A172 (cell line): ENCODE data around the gene SWSAP1. TPM values are rescaled to one million over a fixed set of nuclear protein-coding genes. Genes with fewer than 3 reads are reported as not detected.

Experiments used
- DNase-seq: peaks from one replicate; pipeline ENCODE4 v3.0.0-alpha.2; 2015; ENCODE audit warnings: low spot score
- total RNA-seq: library from RNA; depleted of rRNA; stranded (reverse); fragments of >200 nt; shearing (Covaris generic); gene quantifications from 2 replicates; pipeline ENCODE4 v1.2.3, GENCODE V29; 2014

SWSAP1 gene
- total RNA-seq, 1 experiment from 2014 or later: 1.6 TPM

DNA sequence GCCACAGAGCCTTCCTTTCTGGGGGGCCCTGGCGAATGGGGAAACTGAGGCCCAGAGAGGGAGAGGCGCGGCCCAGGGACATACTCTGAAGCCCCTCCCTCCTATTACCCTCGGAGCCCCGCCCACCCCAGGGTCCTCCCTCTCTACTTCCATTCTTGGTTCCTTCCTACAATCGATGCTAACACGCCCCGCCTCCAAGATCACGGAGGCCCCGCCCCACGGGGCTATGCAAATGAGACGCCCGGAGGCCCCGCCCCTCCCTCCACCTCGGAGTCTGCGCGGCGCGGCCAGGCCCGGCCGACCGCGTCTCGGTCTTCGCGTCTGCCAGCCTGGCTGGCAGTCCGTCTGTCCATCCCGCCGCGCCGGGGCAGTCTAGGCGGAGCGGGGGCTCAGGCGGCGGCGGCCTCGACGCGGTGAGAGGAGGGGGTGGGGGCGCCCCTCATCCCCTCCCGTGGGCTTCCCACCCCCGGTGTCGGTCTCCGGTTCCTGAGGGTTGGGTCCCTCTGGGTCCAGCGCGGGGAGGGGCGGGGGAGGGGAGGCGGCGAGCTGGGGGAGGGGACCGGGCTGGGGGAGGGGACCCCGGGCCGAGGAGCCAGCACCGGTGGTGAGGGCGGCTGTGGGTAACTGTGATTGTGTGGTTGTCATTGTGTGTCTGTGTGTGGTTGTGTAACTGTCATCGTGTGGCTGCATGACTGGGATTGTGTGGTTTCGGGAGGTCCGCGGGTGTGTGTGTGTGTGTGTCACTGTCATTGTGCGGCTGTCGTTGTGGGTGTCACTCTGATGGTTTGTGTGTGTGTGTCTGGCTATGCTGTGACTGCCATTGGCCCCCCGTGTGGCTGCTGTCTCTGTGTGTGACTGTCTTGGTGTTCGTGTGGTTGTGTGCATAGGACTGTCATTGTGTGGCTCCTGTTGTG is 19.0 kb upstream of the SWSAP1 start, which contains the start of gene PLPPR2:
TSS of gene PLPPR2 (plus strand) at position 273 of the 914 bp plus-strand sequence. CDS start 2,242 bp downstream, outside the sequence.
- peak; percentile 77 for DNase-seq

DNA sequence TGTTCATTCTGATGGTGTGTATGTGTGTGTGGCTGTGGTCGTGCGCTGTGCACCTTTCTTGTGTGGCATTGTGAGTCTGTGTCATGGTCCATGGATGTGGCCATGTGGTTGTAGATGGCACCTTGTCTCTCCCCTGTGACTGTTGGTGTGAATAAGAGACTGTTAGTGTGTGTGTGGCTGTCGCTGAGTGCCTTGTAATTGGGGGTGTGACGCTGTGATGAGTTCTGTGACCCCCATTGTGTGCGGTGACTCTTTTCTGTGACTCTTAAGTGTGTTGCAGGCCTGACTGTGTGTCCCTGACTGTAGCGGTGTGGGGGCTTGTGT is 18.4 kb upstream of the SWSAP1 start:
- DNase-seq: no peak

DNA sequence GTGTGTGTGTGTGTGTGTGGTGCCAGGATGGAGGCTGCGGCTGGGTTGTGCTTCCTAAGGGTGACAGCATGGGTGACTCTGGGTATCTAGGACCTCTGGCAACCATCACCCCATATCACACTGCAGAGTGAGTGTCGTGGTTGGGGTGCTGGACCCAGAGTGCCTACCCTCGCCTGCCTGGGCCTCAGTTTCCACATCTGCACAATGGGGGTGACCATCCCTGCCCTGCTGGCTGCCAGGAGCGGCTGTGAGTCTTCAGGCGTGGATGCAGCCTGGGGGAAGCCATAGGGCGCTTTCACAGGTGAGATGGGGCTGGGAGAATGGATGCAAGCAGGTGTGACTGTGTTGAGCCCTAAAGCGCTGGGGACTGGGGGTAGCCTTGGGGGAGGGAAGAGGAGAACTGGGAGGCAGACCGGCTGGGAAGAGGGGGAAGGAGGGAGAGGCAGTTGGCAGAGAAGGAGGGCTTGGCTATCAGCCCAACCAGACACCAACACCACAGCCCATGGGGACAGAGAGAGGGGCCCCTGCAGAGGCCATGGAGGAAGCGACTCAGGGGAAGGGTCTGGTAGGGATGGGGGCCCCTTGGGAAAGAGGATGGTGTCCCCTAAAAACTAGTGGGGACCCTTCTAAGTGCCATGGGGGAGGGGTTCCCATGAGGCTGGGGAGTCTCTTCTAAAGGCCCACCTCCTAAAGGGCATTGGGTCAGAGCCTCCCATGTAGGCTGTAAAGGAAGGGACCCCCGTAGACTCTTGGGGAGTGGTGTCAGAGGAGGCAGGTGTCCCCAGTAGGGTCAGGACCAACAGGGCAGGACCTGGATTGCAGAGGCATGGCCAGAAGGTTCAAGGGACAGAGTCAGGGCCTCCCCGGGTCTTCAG is 17.6 kb upstream of the SWSAP1 start:
- no peak for DNase-seq

DNA sequence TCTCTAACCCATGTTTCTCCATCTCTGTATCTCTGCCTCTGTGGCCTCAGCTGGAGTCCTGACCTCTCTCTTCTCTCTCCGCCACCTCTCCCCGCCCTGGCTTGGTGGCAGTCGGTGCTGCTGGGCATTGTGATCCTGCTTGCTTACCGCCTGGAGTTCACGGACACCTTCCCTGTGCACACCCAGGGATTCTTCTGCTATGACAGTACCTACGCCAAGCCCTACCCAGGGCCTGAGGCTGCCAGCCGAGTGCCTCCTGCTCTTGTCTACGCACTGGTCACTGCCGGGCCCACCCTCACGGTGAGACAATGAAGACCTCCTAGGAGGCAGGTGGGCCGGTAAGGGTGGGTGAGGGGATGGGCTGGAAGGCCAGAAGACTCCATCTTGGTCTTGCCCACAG is 15.0 kb upstream of the SWSAP1 start:
- no peak for DNase-seq

DNA sequence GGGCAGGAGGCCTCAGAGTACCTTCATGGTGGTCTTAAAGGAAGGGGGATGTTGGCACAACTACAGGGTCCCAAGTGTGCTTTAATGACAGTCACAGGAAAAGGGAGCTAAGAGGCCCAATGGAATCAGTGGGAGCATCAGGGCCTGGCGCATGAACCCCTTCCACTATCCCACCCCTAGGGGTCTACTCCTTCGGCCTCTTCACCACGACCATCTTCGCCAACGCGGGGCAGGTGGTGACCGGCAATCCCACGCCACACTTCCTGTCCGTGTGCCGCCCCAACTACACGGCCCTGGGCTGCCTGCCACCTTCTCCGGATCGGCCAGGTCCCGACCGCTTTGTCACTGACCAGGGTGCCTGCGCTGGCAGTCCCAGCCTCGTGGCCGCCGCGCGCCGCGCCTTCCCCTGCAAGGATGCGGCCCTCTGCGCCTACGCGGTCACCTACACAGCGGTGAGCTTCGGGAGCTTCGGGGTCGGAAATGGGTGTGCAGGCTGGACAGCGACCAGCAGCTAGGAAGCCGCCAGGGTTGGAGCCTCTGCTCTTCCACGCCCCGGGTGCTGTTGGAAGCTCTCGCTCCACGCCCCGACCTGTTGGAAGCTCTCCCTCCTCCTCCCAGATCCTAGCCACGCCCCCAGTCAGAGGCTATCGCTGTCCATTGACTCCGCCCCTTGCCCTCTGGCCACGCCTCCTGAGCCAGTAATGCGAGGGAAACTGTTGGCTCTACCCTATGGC is 13.3 kb upstream of the SWSAP1 start:
- DNase-seq: no peak

DNA sequence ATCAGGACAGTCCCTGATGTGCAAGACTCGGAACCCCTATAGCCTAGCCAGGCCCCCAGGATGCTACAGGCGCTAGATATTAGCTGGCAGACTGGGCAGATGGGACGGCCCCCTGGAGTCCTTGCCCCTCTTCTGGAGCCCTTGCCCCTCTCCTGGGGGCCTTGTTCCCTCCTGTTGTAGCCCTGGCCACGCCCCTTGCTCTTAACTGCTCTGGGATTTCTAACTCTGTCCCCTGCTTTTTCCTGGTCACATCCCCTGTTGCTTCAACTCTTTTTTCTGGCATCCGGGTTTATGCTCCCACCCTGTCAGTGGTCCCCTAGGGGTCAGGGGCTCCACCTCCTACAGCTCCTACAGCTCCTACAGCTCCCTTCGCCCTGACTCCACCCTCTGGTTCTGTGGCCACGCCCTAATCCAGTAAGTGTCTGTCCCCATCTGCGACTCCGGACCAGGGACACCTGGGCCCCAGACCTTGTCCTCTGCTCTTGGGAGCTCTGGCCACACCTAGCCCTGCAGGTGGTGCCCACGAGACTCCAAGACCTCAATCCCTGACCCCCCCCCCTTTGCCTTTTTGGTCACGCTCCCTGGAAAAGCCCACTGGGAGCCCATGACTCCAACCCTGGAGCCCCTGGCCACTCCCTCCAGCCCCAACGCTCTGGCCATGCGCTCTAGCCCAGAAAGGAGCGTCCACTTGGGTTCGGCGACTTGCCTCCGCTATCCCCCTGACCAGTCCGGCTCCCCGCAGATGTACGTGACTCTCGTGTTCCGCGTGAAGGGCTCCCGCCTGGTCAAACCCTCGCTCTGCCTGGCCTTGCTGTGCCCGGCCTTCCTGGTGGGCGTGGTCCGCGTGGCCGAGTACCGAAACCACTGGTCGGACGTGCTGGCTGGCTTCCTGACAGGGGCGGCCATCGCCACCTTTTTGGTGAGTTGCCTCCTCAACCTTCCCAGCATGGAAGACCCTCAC is 12.4 kb upstream of the SWSAP1 start:
- no peak for DNase-seq

DNA sequence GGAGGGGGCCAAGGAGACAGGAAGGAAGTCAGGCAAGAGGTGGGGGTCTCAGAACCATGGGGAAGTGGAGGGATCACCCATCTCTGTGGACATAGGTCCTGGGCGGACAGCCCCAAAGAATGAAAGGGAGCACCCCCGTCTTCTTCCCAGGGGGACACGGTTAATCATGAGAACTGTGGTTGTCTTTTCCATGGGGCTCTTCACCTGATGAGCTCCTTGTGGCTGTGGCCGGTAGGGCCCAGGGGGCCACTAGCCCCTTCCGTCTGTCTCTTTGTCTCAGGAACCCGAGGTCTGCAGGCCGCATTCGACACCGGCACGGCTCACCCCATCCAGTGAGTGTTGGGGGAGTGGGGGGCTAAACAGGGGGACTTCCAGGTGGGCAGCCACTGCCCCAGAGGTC is 10.6 kb upstream of the SWSAP1 start:
- no peak for DNase-seq

DNA sequence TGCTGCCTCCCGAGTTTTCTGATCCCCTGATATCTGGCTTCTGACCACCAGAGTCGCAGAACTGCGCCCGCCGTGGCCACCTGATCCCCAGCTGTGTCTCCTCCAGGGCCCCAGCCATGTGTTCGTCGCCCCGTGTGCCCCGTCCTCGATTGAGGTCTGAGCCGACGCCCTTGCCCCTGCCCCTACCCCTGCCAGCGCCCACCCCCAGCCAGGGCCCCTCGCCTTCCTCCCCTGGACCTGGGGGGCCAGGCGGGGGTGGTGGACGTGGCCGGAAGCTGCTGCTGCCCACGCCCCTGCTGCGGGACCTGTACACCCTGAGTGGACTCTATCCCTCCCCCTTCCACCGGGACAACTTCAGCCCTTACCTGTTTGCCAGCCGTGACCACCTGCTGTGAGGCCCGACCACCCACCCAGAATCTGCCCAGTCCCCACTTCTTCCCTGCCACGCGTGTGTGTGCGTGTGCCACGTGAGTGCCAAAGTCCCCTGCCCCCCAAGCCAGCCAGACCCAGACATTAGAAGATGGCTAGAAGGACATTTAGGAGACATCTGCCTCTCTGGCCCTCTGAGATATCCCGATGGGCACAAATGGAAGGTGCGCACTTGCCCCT is 10.1 kb upstream of the SWSAP1 start:
- no peak for DNase-seq

DNA sequence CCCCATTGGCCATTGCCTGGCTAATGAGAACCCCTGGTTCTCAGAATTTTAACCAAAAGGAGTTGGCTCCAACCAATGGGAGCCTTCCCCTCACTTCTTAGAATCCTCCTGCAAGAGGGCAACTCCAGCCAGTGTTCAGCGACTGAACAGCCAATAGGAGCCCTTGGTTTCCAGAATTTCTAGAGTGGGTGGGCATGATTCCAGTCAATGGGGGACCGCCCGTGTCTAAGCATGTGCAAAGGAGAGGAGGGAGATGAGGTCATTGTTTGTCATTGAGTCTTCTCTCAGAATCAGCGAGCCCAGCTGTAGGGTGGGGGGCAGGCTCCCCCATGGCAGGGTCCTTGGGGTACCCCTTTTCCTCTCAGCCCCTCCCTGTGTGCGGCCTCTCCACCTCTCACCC is 9.5 kb upstream of the SWSAP1 start:
- no peak for DNase-seq

DNA sequence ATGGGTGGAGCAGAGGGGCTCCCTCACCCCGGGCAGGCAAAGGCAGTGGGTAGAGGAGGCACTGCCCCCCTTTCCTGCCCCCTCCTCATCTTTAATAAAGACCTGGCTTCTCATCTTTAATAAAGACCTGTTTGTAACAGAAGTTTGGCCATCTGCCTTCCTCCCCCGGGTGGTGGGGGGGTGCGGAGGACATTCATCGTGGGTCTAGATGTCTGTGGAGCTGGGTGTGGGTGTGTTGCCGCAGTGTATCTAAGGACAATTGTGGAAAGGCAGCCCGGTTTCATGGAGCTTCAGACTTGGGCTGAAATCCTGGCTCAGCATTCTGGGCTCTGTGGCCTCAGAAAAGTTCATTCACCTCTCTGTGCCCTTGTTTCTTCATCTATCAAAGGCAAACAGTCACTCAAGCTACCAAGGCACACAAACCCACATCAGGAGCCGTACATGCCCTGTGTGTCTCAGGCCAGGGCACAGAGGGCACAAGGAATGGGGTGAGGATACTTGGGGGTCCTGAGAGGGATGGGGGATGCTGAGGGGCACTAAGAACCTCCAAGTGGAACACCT is 8.8 kb upstream of the SWSAP1 start:
- DNase-seq: no peak

DNA sequence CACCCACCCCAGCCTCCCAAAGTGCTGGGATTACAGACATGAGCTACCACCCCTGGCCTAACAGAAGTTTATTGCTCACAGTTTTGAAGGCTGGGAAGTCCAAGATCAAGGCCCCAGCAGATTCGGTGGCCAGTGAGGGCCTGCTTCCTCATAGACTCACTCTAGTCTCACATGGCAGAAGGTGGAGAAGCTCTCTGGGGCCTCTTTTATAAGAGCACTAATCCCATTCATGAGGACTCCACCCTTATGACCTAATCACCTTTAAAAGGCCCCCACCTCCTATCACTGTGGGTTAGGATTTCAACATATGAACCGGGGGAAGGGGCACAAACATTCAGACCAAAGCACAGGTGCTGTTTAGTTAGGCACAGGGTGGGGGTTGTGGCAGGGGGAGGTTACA is 6.9 kb upstream of the SWSAP1 start:
- DNase-seq: no peak

DNA sequence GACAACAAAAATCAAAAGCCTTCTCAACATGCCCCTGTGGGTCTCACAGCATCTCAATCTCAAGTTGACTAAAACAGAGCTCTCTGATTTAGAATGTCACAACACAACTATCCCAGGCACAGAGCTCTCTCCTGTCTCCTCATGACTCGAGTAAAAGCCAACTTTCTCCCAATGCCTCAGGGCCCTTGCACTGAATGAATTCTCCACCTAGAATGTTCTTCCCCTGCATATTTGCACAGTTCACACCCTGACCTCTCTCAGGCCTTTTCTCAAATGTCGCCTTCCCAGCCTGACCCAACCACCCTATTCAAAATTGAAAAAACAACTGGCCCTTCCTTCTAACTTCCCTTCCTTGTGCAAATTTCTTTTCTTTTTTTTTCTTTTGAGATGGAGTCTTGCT is 3.7 kb upstream of the SWSAP1 start:
- DNase-seq: no peak

DNA sequence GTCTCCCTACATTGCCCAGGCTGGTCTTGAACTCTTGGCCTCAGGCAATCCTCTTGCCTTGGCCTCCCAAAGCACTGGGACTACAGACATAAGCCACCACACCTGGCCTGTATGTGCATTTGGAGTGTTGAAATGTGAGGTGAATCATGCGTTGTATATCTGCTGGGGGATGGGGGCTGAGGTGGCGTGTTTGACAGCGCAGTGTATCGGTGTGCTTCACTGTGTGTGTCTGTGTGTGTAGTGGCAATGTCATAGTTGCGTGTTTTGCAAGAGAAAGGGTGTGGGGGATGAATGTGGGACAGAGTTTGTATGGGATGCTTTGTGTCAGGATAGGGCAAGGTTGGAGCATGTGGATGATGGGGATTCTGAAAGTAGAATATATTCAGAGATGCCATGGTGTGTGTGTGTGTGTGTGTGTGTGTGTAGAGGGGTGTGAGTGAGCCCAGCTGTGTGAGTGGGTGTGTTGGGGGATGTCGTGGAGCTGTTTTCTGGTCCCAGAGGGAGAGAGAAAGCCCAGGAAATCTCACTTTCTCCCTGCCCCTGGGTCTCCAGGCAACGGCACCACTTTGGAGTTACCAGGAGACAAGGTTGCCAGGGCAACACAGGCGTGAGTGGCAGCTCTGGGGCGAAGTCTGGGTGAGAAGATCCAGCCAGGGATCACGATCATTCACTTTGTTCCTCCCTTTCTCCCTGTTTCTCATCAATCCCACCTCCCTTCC is 1.1 kb upstream of the SWSAP1 start:
- DNase-seq: no peak

DNA sequence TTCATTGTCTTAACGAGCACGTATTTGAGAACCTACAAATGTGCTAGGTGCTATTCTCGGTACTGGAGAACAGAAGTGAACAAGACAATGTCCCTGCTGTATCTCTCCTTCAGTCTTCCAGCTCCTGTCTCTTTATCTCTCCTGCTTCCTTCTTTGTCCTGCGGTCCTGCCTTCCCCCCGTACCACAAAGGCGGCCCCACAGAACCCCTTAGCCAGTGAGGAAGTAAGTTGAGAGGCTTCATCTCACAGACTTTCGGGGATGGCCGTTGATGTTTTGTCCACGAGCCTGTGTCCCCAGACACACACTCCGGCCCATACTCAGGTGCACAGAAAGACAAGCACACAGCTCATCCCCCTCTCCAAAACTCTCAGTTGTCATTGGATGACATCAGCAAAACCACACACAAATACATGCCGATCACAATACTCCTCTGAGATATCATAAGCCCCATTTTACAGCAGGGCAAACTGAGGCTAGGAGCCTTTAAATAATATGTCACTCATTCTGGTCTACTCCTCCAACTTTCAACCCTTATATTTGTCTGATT is 507 bp upstream of the SWSAP1 start:
- DNase-seq: no peak

DNA sequence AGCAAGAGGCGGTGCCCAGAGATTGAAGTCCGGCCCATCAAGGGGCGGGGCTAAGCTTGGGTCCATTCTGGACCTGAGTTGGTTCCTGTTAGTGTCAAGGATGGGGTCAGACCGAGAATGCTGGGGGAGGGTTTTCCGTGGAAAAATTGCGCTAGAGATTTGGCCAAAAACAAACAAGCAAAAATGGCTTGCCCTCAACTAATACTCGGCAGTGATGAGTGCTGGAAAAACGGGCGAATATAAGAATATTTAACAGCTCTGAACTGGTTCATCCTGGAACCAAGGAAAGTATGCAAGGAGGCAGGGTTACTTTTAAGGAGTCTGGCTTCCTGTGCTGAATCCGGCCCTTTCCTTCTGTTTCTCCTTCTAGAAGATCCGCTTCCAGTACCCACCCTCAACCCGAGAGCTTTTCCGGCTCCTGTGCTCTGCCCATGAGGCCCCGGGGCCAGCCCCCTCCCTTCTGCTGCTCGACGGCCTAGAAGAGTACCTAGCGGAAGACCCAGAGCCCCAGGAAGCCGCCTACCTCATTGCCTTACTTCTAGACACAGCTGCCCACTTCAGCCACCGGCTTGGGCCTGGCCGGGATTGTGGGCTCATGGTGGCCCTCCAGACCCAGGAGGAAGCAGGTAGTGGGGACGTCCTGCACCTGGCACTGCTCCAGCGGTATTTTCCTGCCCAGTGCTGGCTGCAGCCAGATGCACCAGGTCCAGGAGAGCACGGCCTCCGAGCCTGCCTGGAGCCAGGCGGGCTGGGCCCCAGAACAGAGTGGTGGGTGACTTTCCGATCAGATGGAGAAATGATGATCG is 880 bp downstream of the SWSAP1 start:
- DNase-seq: no peak

DNA sequence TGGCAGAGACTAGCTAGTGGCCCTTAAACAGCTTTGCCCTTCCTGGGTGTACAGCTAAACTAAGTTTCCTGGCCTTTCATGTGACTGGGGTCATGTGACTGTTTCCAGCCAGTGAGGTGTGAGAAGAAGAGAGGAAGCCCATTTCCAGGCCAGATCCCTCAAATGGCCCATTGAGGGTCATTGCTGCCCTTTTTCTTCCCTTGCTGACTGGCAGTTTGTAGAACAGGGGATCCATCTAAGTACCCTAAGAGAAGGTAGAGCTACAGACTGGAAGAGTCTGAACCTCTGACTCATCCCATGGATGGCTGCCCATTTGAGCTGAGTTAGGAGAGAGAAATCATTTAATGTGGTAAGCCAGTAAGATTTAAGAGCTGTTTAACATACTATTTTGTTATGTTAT is 2.8 kb downstream of the SWSAP1 start:
- DNase-seq: peak; percentile 91

DNA sequence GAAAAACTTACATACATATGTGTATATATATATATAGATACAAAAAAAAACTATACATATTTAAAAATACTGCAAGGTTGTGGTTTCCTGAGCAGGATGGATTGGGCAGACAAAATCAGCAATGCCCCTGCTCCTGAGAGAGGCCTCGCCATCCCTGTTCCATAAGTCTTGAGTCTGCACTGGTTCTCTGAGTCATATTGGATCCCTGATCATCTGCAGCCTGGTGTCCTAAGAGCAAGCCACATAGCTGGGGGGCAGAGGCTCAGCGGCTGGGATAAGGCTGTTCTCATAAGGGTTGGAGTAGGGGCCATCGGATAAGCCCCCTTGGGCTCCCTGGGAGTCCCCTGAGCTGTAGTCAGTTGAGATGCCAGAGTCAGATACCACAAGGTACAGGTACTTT is 3.3 kb downstream of the SWSAP1 start:
- DNase-seq: no peak
